ENCODE data around the gene MTARC2. TPM values are rescaled to one million over a fixed set of nuclear protein-coding genes. Genes with fewer than 3 reads are reported as not detected.
A peak's percentile ranks its signal among the peaks of the same experiment; 100 is the strongest.

The MTARC2 gene
- total RNA-seq, 1 donor, result 1.0 TPM

- Histone ChIP-seq H3K4me1 (ENCODE audit: insufficient read depth, low read length) (peaks cover 16% of the 10 kb centered on the region), H3K4me3 (ENCODE audit: low read length) (peak overlapping the region; percentile 32), H3K9me3 (ENCODE audit: low read depth, low read length) (no peaks in the 10 kb centered on the region), H3K27me3 (ENCODE audit: insufficient read depth, low read length) (peaks cover 30% of the 10 kb centered on the region)
These were observed 559 bp upstream of the MTARC2 start for GRCh38 chr1:220747437-220748088.

- H3K9me3 ChIP-seq (ENCODE audit: low read depth, low read length), result no peaks in the 10 kb centered on the region
- H3K4me3 ChIP-seq (ENCODE audit: low read length), result no peak overlapping the region
- H3K27me3 ChIP-seq (ENCODE audit: insufficient read depth, low read length), result peaks cover 30% of the 10 kb centered on the region
- H3K4me1 ChIP-seq (ENCODE audit: insufficient read depth, low read length), result peaks cover 16% of the 10 kb centered on the region
These were observed 814 bp downstream of the MTARC2 start for GRCh38 chr1:220748936-220749335.

GRCh38 chr1:220750131-220750515 is 2.0 kb downstream of the MTARC2 start:
- no peaks in the 10 kb centered on the region for H3K9me3 ChIP-seq (ENCODE audit: low read depth, low read length)
- peaks cover 30% of the 10 kb centered on the region for H3K27me3 ChIP-seq (ENCODE audit: insufficient read depth, low read length)
- no peak overlapping the region for H3K4me3 ChIP-seq (ENCODE audit: low read length)
- H3K4me1 ChIP-seq (ENCODE audit: insufficient read depth, low read length), result peaks cover 16% of the 10 kb centered on the region

GRCh38 chr1:220751111-220751510 is 3.0 kb downstream of the MTARC2 start:
- Histone ChIP-seq H3K27me3 (ENCODE audit: insufficient read depth, low read length) (peaks cover 30% of the 10 kb centered on the region), H3K4me1 (ENCODE audit: insufficient read depth, low read length) (peaks cover 16% of the 10 kb centered on the region), H3K9me3 (ENCODE audit: low read depth, low read length) (no peaks in the 10 kb centered on the region), H3K4me3 (ENCODE audit: low read length) (no peak overlapping the region)

- Histone ChIP-seq H3K27me3 (ENCODE audit: insufficient read depth, low read length) (peaks cover 9% of the 10 kb centered on the region), H3K4me1 (ENCODE audit: insufficient read depth, low read length) (no peaks in the 10 kb centered on the region), H3K9me3 (ENCODE audit: low read depth, low read length) (no peaks in the 10 kb centered on the region), H3K4me3 (ENCODE audit: low read length) (no peak overlapping the region)
These were observed 6.2 kb downstream of the MTARC2 start for GRCh38 chr1:220754212-220754917.

GRCh38 chr1:220754918-220755295 is 6.8 kb downstream of the MTARC2 start:
- H3K4me1 ChIP-seq (ENCODE audit: insufficient read depth, low read length), result no peaks in the 10 kb centered on the region
- H3K9me3 ChIP-seq (ENCODE audit: low read depth, low read length), result no peaks in the 10 kb centered on the region
- H3K4me3 ChIP-seq (ENCODE audit: low read length), result no peak overlapping the region
- peaks cover 4% of the 10 kb centered on the region for H3K27me3 ChIP-seq (ENCODE audit: insufficient read depth, low read length)

- H3K4me3 ChIP-seq (ENCODE audit: low read length), result no peak overlapping the region
- no peaks in the 10 kb centered on the region for H3K9me3 ChIP-seq (ENCODE audit: low read depth, low read length)
- peaks cover 3% of the 10 kb centered on the region for H3K27me3 ChIP-seq (ENCODE audit: insufficient read depth, low read length)
- H3K4me1 ChIP-seq (ENCODE audit: insufficient read depth, low read length), result no peaks in the 10 kb centered on the region
These were observed 7.2 kb downstream of the MTARC2 start for GRCh38 chr1:220755309-220755708.

GRCh38 chr1:220757441-220757840 is 9.3 kb downstream of the MTARC2 start:
- Histone ChIP-seq H3K4me3 (ENCODE audit: low read length) (no peak overlapping the region), H3K4me1 (ENCODE audit: insufficient read depth, low read length) (no peaks in the 10 kb centered on the region)

GRCh38 chr1:220759147-220759546 is 11.0 kb downstream of the MTARC2 start:
- Histone ChIP-seq H3K4me3 (ENCODE audit: low read length) (no peak overlapping the region), H3K27me3 (ENCODE audit: insufficient read depth, low read length) (no peaks in the 10 kb centered on the region), H3K4me1 (ENCODE audit: insufficient read depth, low read length) (no peaks in the 10 kb centered on the region), H3K9me3 (ENCODE audit: low read depth, low read length) (no peaks in the 10 kb centered on the region)

More at GRCh38 chr1:220757441-220757840, 9.3 kb downstream of the MTARC2 start:
- Histone ChIP-seq H3K27me3 (ENCODE audit: insufficient read depth, low read length) (no peaks in the 10 kb centered on the region), H3K9me3 (ENCODE audit: low read depth, low read length) (no peaks in the 10 kb centered on the region)

GRCh38 chr1:220761688-220762427 is 13.7 kb downstream of the MTARC2 start:
- no peaks in the 10 kb centered on the region for H3K9me3 ChIP-seq (ENCODE audit: low read depth, low read length)
- peaks cover 1% of the 10 kb centered on the region for H3K4me1 ChIP-seq (ENCODE audit: insufficient read depth, low read length)
- no peak overlapping the region for H3K4me3 ChIP-seq (ENCODE audit: low read length)
- H3K27me3 ChIP-seq (ENCODE audit: insufficient read depth, low read length), result no peaks in the 10 kb centered on the region

- H3K4me3 ChIP-seq (ENCODE audit: low read length), result no peak overlapping the region
- no peaks in the 10 kb centered on the region for H3K9me3 ChIP-seq (ENCODE audit: low read depth, low read length)
- peaks cover 27% of the 10 kb centered on the region for H3K4me1 ChIP-seq (ENCODE audit: insufficient read depth, low read length)
- H3K27me3 ChIP-seq (ENCODE audit: insufficient read depth, low read length), result no peaks in the 10 kb centered on the region
These were observed 16.6 kb downstream of the MTARC2 start for GRCh38 chr1:220764757-220765156.

GRCh38 chr1:220767312-220768125 is 19.4 kb downstream of the MTARC2 start:
- no peaks in the 10 kb centered on the region for H3K9me3 ChIP-seq (ENCODE audit: low read depth, low read length)
- no peak overlapping the region for H3K4me3 ChIP-seq (ENCODE audit: low read length)
- H3K4me1 ChIP-seq (ENCODE audit: insufficient read depth, low read length), result peaks cover 27% of the 10 kb centered on the region
- H3K27me3 ChIP-seq (ENCODE audit: insufficient read depth, low read length), result no peaks in the 10 kb centered on the region

GRCh38 chr1:220768126-220768601 is 20.0 kb downstream of the MTARC2 start:
- no peak overlapping the region for H3K4me3 ChIP-seq (ENCODE audit: low read length)
- H3K27me3 ChIP-seq (ENCODE audit: insufficient read depth, low read length), result no peaks in the 10 kb centered on the region
- H3K9me3 ChIP-seq (ENCODE audit: low read depth, low read length), result no peaks in the 10 kb centered on the region
- peaks cover 27% of the 10 kb centered on the region for H3K4me1 ChIP-seq (ENCODE audit: insufficient read depth, low read length)

GRCh38 chr1:220769205-220769604 is 21.1 kb downstream of the MTARC2 start:
- no peaks in the 10 kb centered on the region for H3K9me3 ChIP-seq (ENCODE audit: low read depth, low read length)

More at GRCh38 chr1:220769205-220769604, 21.1 kb downstream of the MTARC2 start:
- H3K4me3 ChIP-seq (ENCODE audit: low read length), result no peak overlapping the region
- no peaks in the 10 kb centered on the region for H3K27me3 ChIP-seq (ENCODE audit: insufficient read depth, low read length)
- H3K4me1 ChIP-seq (ENCODE audit: insufficient read depth, low read length), result peaks cover 27% of the 10 kb centered on the region
